GM21825 (cell line): ENCODE data around the gene DNAJB11.

Experiments
- ATAC-seq: cut with Tn5 transposase; IDR thresholded peaks from one replicate; pipeline ENCODE4 v1.9.1; 2021; ENCODE audit warnings: mild to moderate bottlenecking, moderate library complexity; ENCODE audit not compliant: unreplicated experiment

The DNAJB11 gene

GRCh38 chr3:186594591-186595113 is 24.1 kb downstream of the DNAJB11 start:
- ATAC-seq: no peak

GRCh38 chr3:186596568-186597287 is 26.2 kb downstream of the DNAJB11 start:
- ATAC-seq: no peak

- no peak for ATAC-seq
Observed at GRCh38 chr3:186598108-186598784, 27.7 kb downstream of the DNAJB11 start.

DNA sequence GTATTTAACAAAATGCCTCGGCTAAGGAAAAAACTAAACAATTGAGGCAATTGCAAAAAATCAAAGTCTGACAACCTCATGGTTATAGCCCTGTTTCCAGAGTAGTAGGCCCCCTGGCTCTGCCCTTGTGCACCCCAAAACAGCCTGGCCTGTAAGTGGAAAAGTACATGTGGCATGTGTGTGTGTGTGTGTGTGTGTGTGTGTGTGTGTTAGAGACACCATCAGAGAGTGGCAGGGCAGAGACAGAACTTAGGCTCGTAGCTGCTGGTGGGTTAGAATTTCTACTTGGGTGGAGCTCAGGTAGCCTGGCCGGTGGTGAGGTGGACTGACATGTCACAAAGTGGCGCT is 28.2 kb downstream of the DNAJB11 start:
- ATAC-seq: no peak

DNA sequence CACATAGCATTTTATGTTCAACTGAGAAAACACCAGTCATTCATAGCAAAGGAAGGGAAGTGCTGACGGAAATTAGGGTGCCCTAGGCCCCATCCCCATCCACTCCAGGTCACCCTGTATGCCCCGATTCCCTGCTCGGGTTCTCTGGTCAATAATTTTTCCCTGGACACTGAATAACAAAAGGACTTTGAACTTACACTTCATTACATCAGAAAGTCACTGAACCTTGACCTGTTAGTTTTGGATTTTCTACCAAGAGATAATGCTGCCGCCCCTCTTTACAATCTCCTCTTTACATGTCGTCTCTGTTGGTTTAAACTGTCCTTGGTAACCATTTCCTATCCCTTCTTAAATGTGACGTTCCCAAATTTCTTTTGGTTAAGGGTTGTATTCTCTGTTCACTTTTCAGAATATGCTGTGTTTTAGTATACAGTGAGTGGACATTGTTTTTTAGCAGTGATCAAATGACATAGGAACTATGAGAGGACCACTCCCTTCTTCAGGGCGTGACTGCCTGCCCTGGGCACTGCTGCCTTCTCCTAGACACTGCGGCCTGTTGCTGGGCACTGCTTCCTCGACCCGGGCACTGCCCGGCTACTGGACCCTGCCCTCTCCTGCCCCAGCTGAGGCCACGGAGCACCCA is 28.7 kb downstream of the DNAJB11 start:
- ATAC-seq: no peak

DNA sequence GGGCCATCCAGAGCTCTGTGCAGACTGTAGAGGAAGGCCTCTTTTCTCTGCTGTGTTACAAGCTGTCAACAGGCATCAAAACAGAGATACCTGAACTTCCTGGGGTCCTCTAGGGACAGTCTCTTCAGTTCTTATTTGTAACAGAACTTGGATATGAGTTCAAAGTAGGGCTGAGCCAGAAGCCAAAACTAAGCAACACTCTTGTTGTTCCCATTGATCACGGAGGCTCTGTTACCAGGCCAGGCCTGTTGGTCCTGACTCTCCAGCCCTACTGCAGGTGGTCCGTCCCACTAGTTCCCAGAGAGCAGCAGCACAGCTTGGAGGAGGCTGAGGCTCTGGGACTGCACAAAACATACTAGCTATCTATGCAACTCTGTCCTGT is 29.3 kb downstream of the DNAJB11 start:
- no peak for ATAC-seq

DNA sequence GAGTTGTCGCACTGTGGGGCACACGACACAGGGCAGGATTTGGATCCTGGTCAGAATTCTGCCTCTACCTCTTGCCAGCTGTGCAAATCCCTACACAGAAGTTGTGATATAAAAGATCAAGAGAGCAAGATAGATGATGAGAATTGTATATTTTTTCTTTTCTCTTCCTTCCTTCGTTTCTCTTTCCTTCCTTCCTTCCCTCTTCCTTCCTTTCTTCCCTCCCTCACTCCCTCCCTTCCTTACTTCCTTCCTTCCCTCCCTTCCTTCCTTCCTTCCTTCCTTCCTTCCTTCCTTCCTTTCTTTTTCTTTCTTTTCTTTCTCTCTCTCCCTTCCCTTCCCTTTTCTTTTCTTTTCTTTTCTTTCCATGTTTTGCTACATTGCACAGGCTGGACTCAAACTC is 30.4 kb downstream of the DNAJB11 start:
- no peak for ATAC-seq

- ATAC-seq: no peak
Observed at GRCh38 chr3:186603159-186603558, 32.6 kb downstream of the DNAJB11 start.

DNA sequence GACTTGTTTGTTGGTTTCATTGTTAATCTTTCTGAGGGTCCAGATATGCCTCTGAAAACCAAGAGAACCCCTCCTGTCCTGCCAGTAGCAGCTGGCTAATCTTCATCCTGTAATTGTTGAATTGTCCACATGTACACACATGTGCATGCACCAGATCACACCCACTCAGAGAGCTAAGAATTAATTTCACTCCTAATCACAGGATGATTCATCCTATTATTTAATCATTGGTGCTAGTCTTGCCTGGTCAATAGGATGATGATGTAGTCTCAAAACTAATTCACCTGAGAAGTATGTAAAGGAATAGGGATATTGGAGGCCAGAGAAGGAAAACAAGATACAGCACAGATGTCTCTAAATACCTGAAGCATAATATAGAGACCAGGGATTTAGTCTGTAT is 34.6 kb downstream of the DNAJB11 start:
- ATAC-seq: no peak

DNA sequence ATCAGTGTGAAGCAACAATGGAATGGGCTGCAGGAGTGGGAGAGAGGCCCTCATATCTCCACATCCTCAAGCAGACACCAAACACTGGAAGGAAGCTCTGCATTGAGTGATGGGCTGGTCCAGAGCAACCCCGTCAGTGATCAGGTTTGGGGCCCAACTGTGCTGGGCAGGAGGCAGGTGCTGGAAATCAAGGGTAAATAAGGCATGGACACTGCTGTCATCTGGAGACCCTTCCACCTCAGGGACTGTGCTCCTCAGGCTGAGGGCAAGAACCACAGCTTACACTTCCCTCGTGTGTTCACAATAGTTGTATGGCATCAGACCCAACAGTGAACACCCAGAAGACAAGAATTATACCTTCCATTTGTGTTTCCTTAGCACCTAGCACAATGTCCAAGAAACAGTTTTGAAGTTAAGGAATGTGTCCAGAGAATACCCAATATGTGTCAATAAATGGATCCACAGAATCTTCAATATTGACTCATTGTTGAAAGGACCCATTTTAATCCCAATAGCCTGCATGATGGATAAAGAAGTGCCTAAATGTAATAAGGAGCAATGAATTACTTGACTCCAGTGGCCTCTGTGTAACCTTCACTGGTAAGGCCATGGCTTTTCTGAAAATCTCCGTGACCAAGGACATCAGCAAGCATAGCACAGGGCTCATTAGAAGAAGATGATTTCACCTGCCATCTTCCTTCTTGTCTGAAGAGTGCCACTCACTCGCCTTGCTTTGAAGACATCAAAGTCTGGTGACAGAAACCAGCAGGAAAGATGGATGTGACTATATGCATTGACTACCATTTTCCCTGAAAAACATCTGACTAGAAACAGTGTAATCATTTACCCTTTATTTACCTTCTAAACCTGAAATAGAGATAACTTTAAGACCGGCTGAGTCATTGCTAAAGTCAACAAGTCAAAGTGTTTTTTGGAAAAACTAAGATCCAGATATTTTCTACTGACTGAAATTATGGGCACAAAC is 35.3 kb downstream of the DNAJB11 start:
- no peak for ATAC-seq

DNA sequence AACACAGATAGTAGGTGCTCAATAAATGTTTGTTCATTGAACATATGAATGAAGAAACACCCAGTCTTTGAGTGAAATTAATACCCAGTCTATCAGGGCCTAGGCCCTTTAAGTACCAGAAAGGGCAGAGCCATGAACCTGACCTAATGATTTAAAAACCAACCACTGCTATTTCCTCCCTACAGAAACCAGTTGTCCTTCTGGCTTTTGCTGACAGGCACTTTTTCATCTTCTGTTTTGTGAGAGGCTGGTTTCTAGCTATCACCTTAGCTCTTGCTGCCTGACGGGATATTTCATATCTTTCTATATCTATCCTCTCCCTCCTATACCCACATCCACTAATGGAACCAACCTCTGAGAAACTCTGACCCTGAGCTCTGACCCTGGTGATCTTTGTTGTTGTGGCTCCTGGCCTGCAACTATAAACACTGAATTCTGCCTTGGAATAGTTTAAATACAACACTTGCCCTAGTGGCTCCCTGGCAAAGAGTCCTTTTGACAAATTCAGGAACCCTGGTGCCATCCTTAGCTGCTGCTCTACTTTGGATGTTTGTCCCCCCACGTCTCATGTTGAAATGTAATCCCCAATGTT is 38.2 kb downstream of the DNAJB11 start:
- no peak for ATAC-seq

DNA sequence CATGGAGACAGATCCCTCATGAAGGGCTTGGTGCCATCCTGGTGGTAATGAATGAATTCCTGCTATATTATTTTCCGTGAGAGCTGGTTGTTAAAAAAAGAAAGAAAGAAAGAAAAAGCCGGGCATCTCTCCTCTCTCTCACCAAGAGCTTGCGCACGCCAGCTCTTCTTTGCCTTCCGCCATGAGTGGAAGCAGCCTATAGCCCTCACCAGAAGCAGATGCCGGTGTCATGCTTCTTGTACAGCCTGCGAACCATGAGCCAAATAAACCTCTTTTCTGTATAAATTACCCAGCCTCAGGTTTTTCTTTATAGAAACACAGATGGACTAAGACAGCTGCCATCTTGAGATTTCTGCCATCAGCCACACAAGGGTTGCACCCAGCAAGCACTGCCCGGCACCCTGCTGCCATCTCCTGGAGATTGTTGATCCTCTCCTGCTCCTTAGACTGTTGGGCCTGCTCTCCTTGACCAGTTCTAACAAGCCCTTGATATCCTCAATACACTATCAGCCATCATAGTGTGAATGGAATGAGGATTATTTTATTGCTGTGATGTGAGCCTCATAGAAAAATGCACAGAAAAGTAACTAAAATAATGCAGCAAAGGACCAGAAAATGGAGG is 38.8 kb downstream of the DNAJB11 start:
- ATAC-seq: no peak

GRCh38 chr3:186612065-186612464 is 41.5 kb downstream of the DNAJB11 start:
- no peak for ATAC-seq

GRCh38 chr3:186612721-186613636 is 42.5 kb downstream of the DNAJB11 start, which contains the start of gene AHSG:
TSS of gene AHSG (plus strand) at chr3:186613060. CDS start at chr3:186613142, 82 bp downstream.
- ATAC-seq: no peak

DNA sequence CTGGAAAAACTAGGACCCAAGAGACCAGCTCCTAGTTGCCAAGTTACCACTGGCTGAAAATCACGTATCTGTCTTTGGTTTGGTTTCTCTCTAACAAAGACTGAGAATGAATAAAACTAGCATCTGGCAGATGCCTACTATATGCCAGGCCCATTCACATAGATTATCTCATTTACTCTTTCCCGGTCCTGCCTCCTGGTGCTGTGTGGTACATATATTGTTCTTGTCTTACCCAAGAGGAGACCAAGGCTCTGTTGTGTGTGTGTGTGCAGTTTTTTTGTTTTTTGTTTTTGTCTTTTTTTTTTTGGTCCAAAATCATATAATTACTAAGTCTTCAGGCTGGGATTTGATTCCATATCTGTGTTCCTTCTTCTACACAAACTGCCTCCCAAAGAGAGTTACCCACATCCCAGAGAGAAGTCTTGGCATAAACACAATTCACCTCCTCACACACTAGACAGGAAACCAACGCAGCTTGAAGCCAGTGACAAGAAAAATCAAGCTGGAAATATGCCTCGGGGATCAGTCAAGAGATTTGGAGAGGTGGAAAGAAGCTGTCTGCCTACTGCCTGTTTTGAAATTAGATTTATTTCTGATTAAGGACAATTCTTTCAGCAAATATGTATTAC is 43.2 kb downstream of the DNAJB11 start:
- ATAC-seq: no peak

DNA sequence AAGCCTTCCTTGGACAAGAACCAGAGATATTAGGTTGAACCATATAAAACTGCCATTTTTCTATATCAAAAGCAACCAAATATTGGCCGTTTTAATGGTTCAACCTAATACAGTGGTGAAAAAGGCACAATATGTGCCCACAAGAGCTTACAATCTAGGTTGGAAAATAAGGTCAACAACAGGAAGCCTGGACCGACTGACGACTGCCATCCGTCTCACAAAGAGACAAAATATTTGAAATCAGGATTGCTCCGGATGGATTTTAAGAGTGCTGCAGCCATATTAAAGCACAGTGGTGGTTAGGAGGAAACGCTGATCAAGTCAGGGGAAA is 43.7 kb downstream of the DNAJB11 start:
- ATAC-seq: no peak

- ATAC-seq: peak; percentile 54
Observed at GRCh38 chr3:186614597-186615483, 44.3 kb downstream of the DNAJB11 start.

GRCh38 chr3:186616299-186616617 is 45.7 kb downstream of the DNAJB11 start:
- ATAC-seq: no peak
